Endothelial cell of umbilical vein (primary cell): ENCODE data around the gene PIEZO2. TPM values are rescaled to one million over a fixed set of nuclear protein-coding genes. Genes with fewer than 3 reads are reported as not detected.

ENCODE experiments used
- BruUV-seq: library from RNA; stranded (reverse); fragments of 400-500 nt; replicated peaks from 2 replicates; lab custom pipeline; 2021; lab: Mats Ljungman, UMichigan
- CTCF ChIA-PET: fragments of 300-600, 350-600 bp; sonication (Branson Sonifier 250); formaldehyde crosslinking; loops from one replicate; lab custom pipeline; 2021; ENCODE audit warnings: antibody characterized with exemption, inconsistent platforms; lab: Charles Lee
- POLR2A ChIA-PET: fragments of 300-600, 350-600 bp; sonication (Branson Sonifier 250); formaldehyde crosslinking; loops from one replicate; lab custom pipeline; 2021; ENCODE audit warnings: antibody characterized with exemption, inconsistent platforms; lab: Charles Lee
- DNase-seq: peaks from one replicate; pipeline ENCODE4 v3.0.0-alpha.2; 2011; ENCODE audit warnings: low read depth, low spot score
- FAIRE-seq: peaks from 2 replicates; lab custom pipeline; 2011; peaks lifted over from hg19 to GRCh38; lab: Jason Lieb, UNC
- H2AFZ ChIP-seq: 2 replicates; pipeline ENCODE4 v1.6.0; 2012; ENCODE audit warnings: low read depth, low read length, control low read depth, inconsistent platforms
- H3K27ac ChIP-seq: 2 replicates; pipeline ENCODE4 v1.5.1; 2011; ENCODE audit warnings: low read depth, mild to moderate bottlenecking, control low read depth, low read length, moderate library complexity; ENCODE audit not compliant: insufficient read depth
- H3K27me3 ChIP-seq, 2 experiments: 2 replicates each; pipeline versions ENCODE4 v1.6.0 to v1.6.1; 2011; ENCODE audit warnings: low read length in 2 of 2, mixed read lengths in 1 of 2; ENCODE audit not compliant: control insufficient read depth in 2 of 2, insufficient read depth in 2 of 2
- H3K36me3 ChIP-seq, 2 experiments: 2 replicates in 1 of 2; 3 replicates in 1 of 2; pipeline ENCODE4 v1.5.1; 2011; ENCODE audit warnings: low read length in 2 of 2, mild to moderate bottlenecking in 1 of 2, moderate library complexity in 1 of 2; ENCODE audit not compliant: control insufficient read depth in 2 of 2, insufficient read depth in 2 of 2; ENCODE audit errors: extremely low read depth in 1 of 2
- H3K4me1 ChIP-seq: 3 replicates; pipeline ENCODE4 v1.5.1; 2011; ENCODE audit warnings: mild to moderate bottlenecking, low read length; ENCODE audit not compliant: control insufficient read depth, insufficient read depth; ENCODE audit errors: extremely low read depth
- H3K4me2 ChIP-seq: 2 replicates; pipeline ENCODE4 v1.6.1; 2011; ENCODE audit warnings: low read length, control low read depth, mixed read lengths; ENCODE audit not compliant: insufficient read depth
- H3K4me3 ChIP-seq, 3 experiments: fragments of 200-600 bp in 1 of 3; sonication (generic), shearing (Covaris generic) in 1 of 3; replicated peaks in 1 of 3; 2 replicates each; pipeline ENCODE4 v1.5.1; 2011 to 2016; ENCODE audit warnings: control low read depth in 3 of 3, low read length in 3 of 3, mild to moderate bottlenecking in 2 of 3, inconsistent platforms in 1 of 3, low read depth in 1 of 3, moderate library complexity in 1 of 3; ENCODE audit not compliant: insufficient read depth in 1 of 3
- H3K79me2 ChIP-seq: 2 replicates; pipeline ENCODE4 v1.6.0; 2012; ENCODE audit warnings: low read length, inconsistent platforms; ENCODE audit not compliant: control insufficient read depth, insufficient read depth
- H3K9ac ChIP-seq: replicated peaks from 2 replicates; pipeline ENCODE3; 2011; ENCODE audit warnings: low read length, control low read depth; ENCODE audit not compliant: insufficient read depth; ENCODE audit errors: extremely low read depth
- H3K9me1 ChIP-seq: replicated peaks from 3 replicates; pipeline ENCODE4 v1.6.0; 2011; ENCODE audit warnings: mild to moderate bottlenecking, low read length; ENCODE audit not compliant: control insufficient read depth, insufficient read depth; ENCODE audit errors: extremely low read depth
- H3K9me3 ChIP-seq: replicated peaks from 2 replicates; pipeline ENCODE4 v1.5.1; 2012; ENCODE audit warnings: low read length, inconsistent platforms; ENCODE audit not compliant: control insufficient read depth, insufficient read depth
- H4K20me1 ChIP-seq: replicated peaks from 2 replicates; pipeline ENCODE3; 2011; ENCODE audit warnings: mild to moderate bottlenecking, low read length; ENCODE audit not compliant: control insufficient read depth, insufficient read depth; ENCODE audit errors: extremely low read depth
- CTCF ChIP-seq, 2 donors: IDR thresholded peaks; 1 replicate in 1 of 2; 2 replicates in 1 of 2; pipeline ENCODE4 v1.5.1; 2011; ENCODE audit warnings: low read length in 2 of 2, mild to moderate bottlenecking in 2 of 2, moderate library complexity in 2 of 2, control low read depth in 1 of 2, inconsistent platforms in 1 of 2, low read depth in 1 of 2; ENCODE audit not compliant: insufficient read depth in 1 of 2; ENCODE audit errors: extremely low read depth in 1 of 2
- EZH2 ChIP-seq: IDR thresholded peaks from 2 replicates; pipeline ENCODE4 v1.6.1; 2012; ENCODE audit warnings: borderline replicate concordance, low read depth, mild to moderate bottlenecking, moderate library complexity, low read length, inconsistent platforms; ENCODE audit not compliant: severe bottlenecking
- FOS ChIP-seq: IDR thresholded peaks from 2 replicates; pipeline ENCODE4 v1.6.1; 2011; ENCODE audit warnings: mild to moderate bottlenecking, low read length, moderate library complexity, borderline replicate concordance; ENCODE audit not compliant: insufficient read depth
- GATA2 ChIP-seq: IDR thresholded peaks from 2 replicates; pipeline ENCODE4 v1.7.0; 2011; ENCODE audit warnings: low read depth, mild to moderate bottlenecking, moderate library complexity, mixed read lengths, low read length; ENCODE audit not compliant: insufficient read length, insufficient read depth
- JUN ChIP-seq: IDR thresholded peaks from 2 replicates; pipeline ENCODE4 v1.6.1; 2011; ENCODE audit warnings: borderline replicate concordance, low read depth; ENCODE audit not compliant: insufficient read length, insufficient read depth
- MYC ChIP-seq: IDR thresholded peaks from one replicate; pipeline ENCODE4 v1.6.1; 2011; ENCODE audit warnings: mild to moderate bottlenecking, low read depth, low read length
- POLR2A ChIP-seq: IDR thresholded peaks from 2 replicates; pipeline ENCODE4 v1.6.1; 2012; ENCODE audit warnings: low read depth, mild to moderate bottlenecking, control low read depth, low read length
- POLR2AphosphoS5 ChIP-seq: IDR thresholded peaks from 2 replicates; pipeline ENCODE4 v1.6.1; 2012; ENCODE audit warnings: low read depth, mild to moderate bottlenecking, control low read depth, low read length, moderate library complexity; ENCODE audit not compliant: insufficient read depth
- dilution Hi-C: fragments of 300-500 bp; cut with MboI; formaldehyde crosslinking; loops from one replicate; pipeline ENCODE4 v1.15.0; 2019; ENCODE audit warnings: low sequenced_read_pairs; ENCODE audit not compliant: extremely low pct_ligation_motif_present
- intact Hi-C: fragments of 100-400 bp; cut with micrococcal nuclease; formaldehyde crosslinking; loops from one replicate; pipeline ENCODE4 v1.10.0; 2022
- polyA plus RNA-seq, 4 experiments: library from polyadenylated mRNA; depleted of rRNA in 3 of 4; stranded (reverse) in 3 of 4; unstranded in 1 of 4; fragments of >200 nt; gene quantifications; 2 replicates each; pipeline versions ENCODE4 v1.2.1 to v1.2.3, GENCODE V29; 2011 to 2012; ENCODE audit warnings: missing spikeins in 1 of 4
- total RNA-seq: library from RNA; stranded (reverse); gene quantifications from 2 replicates; pipeline ENCODE4 v1.2.3, GENCODE V29; 2021
- TF ChIP-seq, protein P1 (sequence below): IDR thresholded peaks from 2 replicates; pipeline ENCODE4 v1.6.1; 2011; ENCODE audit not compliant: insufficient read depth, insufficient read length

The PIEZO2 gene
- total and polyA plus RNA-seq, 2 donors (not counting 3 experiments of a cell fraction or from before 2014, with no cell fraction given) = 1.7 to 11.2 TPM

GRCh38 chr18:11055721-11056120, 93.6 kb downstream of the PIEZO2 start:
- intact Hi-C loops = no loop called here
- no peak overlapping the region for H3K4me3 ChIP-seq
- H3K4me2 ChIP-seq = no peak overlapping the region
- H4K20me1 ChIP-seq = no peaks in the 10 kb centered on the region
- ChIA-PET POLR2A (no interaction called here), CTCF (interaction anchor here (0.8 to 2.0 kb wide), 2 partner anchors 16 to 204 kb away, joined by 4 to 5 read pairs; no protein-coding TSS in a partner anchor)
- no TSS peak for BruUV-seq
- TF ChIP-seq MYC = no peak
- no peak for TF ChIP-seq EZH2
- no peak for TF ChIP-seq POLR2AphosphoS5
- TF ChIP-seq FOS = no peak
- TF ChIP-seq, protein P1, sequence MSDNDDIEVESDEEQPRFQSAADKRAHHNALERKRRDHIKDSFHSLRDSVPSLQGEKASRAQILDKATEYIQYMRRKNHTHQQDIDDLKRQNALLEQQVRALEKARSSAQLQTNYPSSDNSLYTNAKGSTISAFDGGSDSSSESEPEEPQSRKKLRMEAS = no peak
- no peak for TF ChIP-seq CTCF (IDR thresholded peaks at IDR 0.05; ENCODE audit: extremely low read depth in 1 of 2, insufficient read depth in 1 of 2, low read depth in 1 of 2, low read length in 2 of 2)
- TF ChIP-seq JUN = no peak
- TF ChIP-seq POLR2A = no peak
- TF ChIP-seq GATA2 = no peak
- no peaks in the 10 kb centered on the region for H3K9me3 ChIP-seq
- no peaks in the 10 kb centered on the region for H3K79me2 ChIP-seq
- H3K4me1 ChIP-seq = no peaks in the 10 kb centered on the region
- H3K27ac ChIP-seq = no peak overlapping the region
- dilution Hi-C loops = no loop called here
- H3K9me1 ChIP-seq = no peaks in the 10 kb centered on the region
- H3K9ac ChIP-seq = no peak overlapping the region
- FAIRE-seq (no peak), DNase-seq (no peak)
- H2AFZ ChIP-seq = no peak overlapping the region
- no peaks in the 10 kb centered on the region for H3K27me3 ChIP-seq
- H3K36me3 ChIP-seq = no peaks in the 10 kb centered on the region
